ENCODE results near the gene GOLGA6L7. TPM values are rescaled to one million over a fixed set of nuclear protein-coding genes. Genes with fewer than 3 reads are reported as not detected.
"Not testable (repeated sequence)": the region's sequence is repeated elsewhere in the genome, so short reads cannot be mapped to it uniquely, and the experiment has no call there.

Gene GOLGA6L7, protein sequence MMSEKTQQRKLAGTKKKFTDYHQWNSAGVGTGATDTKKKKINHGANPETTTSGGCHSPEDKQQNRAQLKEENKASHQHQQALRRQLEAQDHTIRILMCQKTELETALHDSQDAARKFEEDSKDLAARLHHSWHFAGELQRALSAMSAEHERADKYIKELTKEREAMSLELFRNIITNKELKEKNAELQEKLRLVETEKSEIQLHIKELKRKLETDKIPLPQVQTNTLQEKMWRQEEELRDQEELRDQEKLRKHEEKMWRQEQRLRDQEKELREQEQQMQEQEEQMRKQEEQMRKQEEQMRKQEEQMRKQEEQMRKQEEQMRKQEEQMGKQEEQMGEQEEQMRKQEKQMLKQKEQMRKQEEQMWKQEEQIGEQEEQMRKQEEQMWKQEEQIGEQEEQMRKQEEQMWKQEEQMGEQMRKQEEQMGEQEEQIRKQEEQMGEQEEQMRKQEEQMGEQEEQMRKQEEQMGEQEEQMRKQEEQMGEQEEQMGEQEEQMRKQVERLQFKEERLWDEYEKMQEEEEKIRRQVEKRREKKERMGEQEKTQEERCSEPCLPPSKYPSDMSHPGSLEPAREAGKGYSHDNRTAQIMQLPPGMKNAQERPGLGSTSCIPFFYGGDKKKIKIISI
- 0.18 TPM for polyA plus RNA-seq
- long read RNA-seq, donor 1, result 0 reads
- long read RNA-seq, donor 2, result 0 reads
- long read RNA-seq, donor 3, result 0 reads
- long read RNA-seq, donor 4, result 0 reads
- long read RNA-seq, donor 5, result 0 reads
- long read RNA-seq, donor 6, result 0 reads
- long read RNA-seq, donor 7, result 0 reads
- long read RNA-seq, donor 8, result 0 reads
- long read RNA-seq, donor 9, result 0 reads
- long read RNA-seq, donor 10, result 0 reads
- long read RNA-seq, donor 11, result 0 reads

DNA sequence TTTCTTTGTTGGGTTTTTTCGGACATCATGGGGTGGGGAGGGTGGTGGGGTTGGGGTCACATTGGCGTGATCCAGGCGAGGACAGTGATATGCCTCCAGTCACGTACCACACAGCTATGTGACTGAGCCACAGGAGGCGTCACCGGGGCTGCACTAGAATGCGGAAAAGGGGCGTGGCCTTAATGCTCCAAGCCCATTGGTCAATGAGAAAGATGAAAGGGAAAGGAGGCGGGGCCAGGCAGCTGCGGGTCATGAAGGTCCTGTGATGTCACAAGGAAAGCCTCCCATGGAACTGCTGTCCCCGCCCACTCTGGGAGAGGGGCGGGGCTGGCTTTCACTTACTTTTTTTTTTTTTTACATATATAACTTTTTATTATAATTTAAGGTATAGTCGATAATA, at the start of gene GOLGA6L7:
TSS of gene GOLGA6L7 (minus strand) at position 124 of the 400 bp plus-strand sequence. CDS start at position 29, 95 bp downstream.
- not testable (repeated sequence) for H3K36me3 ChIP-seq (ENCODE audit: control insufficient read depth, insufficient read depth, low read length); H3K4me3 ChIP-seq (ENCODE audit: low read length); H3K9me3 ChIP-seq (ENCODE audit: control insufficient read depth, low read depth, low read length); H3K27ac ChIP-seq (ENCODE audit: low read length); H3K4me1 ChIP-seq (ENCODE audit: control insufficient read depth, insufficient read depth, low read length); H3K27me3 ChIP-seq (ENCODE audit: control insufficient read depth, insufficient read depth, low read length); DNase-seq
- 86% methylated on average over 3 of the region's 13 CpGs for WGBS (ENCODE audit: insufficient coverage, low lambda C conversion rate)

DNA sequence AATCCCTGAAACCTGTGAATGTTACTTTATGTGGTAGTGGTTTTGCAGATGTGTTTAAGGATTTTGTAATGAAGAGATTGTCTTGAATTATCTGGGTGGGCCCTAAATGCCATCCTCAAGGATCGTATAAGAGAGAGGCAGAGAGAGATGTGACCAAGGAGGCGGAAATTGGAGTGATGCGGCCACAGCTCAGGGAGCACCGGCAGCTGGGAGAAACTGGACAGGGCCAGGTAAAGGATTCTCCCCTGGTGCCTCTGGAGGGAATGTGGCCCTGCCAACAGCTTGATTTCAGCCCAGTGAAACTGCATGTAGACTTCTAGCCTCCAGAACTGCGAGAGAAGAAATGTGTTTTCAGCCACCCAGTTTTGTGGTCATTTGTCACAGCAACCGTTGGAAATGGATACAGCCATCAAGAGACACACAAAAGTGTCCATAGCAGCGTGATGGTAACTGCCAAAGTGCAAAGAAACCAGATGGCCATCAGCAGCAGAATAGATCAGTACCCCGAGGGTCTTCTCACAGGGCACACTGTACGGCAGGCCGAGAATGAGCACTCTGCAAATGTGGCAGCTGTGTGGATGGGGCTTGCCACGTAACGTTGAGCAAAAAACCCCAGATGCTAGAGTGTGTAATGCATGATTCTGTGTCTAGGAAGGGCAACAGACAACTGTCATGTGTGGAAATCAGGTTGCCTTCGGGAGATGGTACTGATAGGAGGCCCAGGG, 49.6 kb upstream of the GOLGA6L7 start:
- DNase-seq, result no peak

GRCh38 chr15:28896951-28897350, 48.5 kb upstream of the GOLGA6L7 start:
- Histone ChIP-seq H3K27ac (ENCODE audit: low read length) (no peak overlapping the region), H3K4me3 (ENCODE audit: low read length) (no peak overlapping the region), H3K4me1 (ENCODE audit: control insufficient read depth, insufficient read depth, low read length) (no peaks in the 10 kb centered on the region), H3K9me3 (ENCODE audit: control insufficient read depth, low read depth, low read length) (no peaks in the 10 kb centered on the region), H3K27me3 (ENCODE audit: control insufficient read depth, insufficient read depth, low read length) (no peaks in the 10 kb centered on the region), H3K36me3 (ENCODE audit: control insufficient read depth, insufficient read depth, low read length) (no peaks in the 10 kb centered on the region)
- WGBS (ENCODE audit: insufficient coverage, low lambda C conversion rate), result no CpG with 5 or more reads among the region's 4 CpGs
- DNase-seq, result no peak

More for the DNA sequence above, 49.6 kb upstream of the GOLGA6L7 start:
- 80% methylated on average over 1 of the region's 13 CpGs for WGBS (ENCODE audit: insufficient coverage, low lambda C conversion rate)
- Histone ChIP-seq H3K27me3 (ENCODE audit: control insufficient read depth, insufficient read depth, low read length) (no peaks in the 10 kb centered on the region), H3K4me3 (ENCODE audit: low read length) (no peak overlapping the region), H3K4me1 (ENCODE audit: control insufficient read depth, insufficient read depth, low read length) (no peaks in the 10 kb centered on the region), H3K27ac (ENCODE audit: low read length) (no peak overlapping the region), H3K36me3 (ENCODE audit: control insufficient read depth, insufficient read depth, low read length) (no peaks in the 10 kb centered on the region), H3K9me3 (ENCODE audit: control insufficient read depth, low read depth, low read length) (no peaks in the 10 kb centered on the region)

DNA sequence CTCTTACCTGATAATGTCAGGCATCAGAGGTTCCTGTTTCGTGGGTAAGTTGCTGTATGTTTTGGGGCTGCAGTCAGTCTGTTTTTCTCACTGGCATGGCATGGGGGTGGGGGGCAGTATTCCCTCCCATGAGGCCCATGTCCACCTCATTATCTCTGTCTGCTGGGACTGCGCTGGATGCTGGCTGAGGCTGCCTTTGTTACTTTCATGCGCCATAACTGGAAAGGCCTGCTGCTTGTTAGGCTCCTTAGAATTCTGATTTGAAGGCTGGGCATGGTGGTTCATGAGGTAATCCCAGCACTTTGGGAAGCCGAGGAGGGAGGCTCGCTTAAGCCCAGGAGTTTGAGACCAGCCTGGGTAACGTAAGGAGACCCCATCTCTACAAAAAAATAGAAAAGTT, 47.1 kb upstream of the GOLGA6L7 start:
- H3K9me3 ChIP-seq (ENCODE audit: control insufficient read depth, low read depth, low read length), result no peaks in the 10 kb centered on the region
- no peaks in the 10 kb centered on the region for H3K27me3 ChIP-seq (ENCODE audit: control insufficient read depth, insufficient read depth, low read length)
- WGBS (ENCODE audit: insufficient coverage, low lambda C conversion rate), result no CpG with 5 or more reads among the region's 6 CpGs
- H3K4me1 ChIP-seq (ENCODE audit: control insufficient read depth, insufficient read depth, low read length), result no peaks in the 10 kb centered on the region
- H3K27ac ChIP-seq (ENCODE audit: low read length), result no peak overlapping the region
- H3K4me3 ChIP-seq (ENCODE audit: low read length), result no peak overlapping the region
- H3K36me3 ChIP-seq (ENCODE audit: control insufficient read depth, insufficient read depth, low read length), result no peaks in the 10 kb centered on the region
- DNase-seq, result no peak

DNA sequence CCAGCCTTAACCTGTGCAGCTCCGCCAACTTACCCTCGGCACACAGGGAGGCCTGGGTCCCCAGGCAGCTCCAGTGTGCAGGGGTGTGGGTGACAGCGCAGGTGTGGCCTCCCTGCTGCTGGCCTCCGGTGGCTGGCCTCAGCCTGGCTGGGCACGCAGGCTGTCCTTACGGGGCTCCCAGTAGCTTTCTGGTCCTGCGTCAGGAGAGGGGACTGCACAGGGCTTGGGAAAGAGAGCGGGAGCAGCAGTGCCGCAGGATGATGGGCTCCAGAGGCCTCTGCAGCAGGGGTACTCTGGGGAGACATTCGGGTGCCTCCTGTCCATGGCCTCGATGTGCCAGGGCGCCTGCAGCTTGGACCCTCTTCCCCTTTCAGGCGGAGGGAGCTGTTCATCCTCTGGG, 46.7 kb upstream of the GOLGA6L7 start:
- no peak overlapping the region for H3K4me3 ChIP-seq (ENCODE audit: low read length)
- DNase-seq, result no peak
- no peaks in the 10 kb centered on the region for H3K4me1 ChIP-seq (ENCODE audit: control insufficient read depth, insufficient read depth, low read length)
- H3K36me3 ChIP-seq (ENCODE audit: control insufficient read depth, insufficient read depth, low read length), result no peaks in the 10 kb centered on the region
- no peaks in the 10 kb centered on the region for H3K27me3 ChIP-seq (ENCODE audit: control insufficient read depth, insufficient read depth, low read length)
- H3K9me3 ChIP-seq (ENCODE audit: control insufficient read depth, low read depth, low read length), result no peaks in the 10 kb centered on the region
- H3K27ac ChIP-seq (ENCODE audit: low read length), result no peak overlapping the region
- WGBS (ENCODE audit: insufficient coverage, low lambda C conversion rate), result no CpG with 5 or more reads among the region's 13 CpGs

DNA sequence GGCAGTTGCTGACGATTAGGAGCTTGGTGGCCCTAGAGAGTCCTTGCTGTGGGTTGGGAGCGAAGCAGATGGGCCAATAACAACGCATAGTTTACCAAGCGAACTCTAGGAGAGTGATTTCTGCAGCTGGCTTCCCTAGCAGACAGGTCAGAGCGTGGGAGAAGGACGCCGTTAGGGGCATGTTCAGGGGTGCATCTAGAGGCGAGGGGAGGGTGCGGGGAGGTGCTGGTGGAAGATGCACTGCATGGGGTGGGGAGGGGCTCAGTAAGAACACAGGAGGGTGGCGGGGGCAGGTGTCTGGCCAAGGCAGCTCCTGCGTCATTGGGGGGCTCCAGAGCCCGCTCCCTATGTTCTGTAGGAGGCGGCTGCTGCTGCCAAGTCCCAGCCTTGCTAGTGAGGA, 46.2 kb upstream of the GOLGA6L7 start:
- no peaks in the 10 kb centered on the region for H3K36me3 ChIP-seq (ENCODE audit: control insufficient read depth, insufficient read depth, low read length)
- no peaks in the 10 kb centered on the region for H3K9me3 ChIP-seq (ENCODE audit: control insufficient read depth, low read depth, low read length)
- WGBS (ENCODE audit: insufficient coverage, low lambda C conversion rate), result no CpG with 5 or more reads among the region's 13 CpGs
- H3K27me3 ChIP-seq (ENCODE audit: control insufficient read depth, insufficient read depth, low read length), result no peaks in the 10 kb centered on the region
- DNase-seq, result no peak
- no peak overlapping the region for H3K27ac ChIP-seq (ENCODE audit: low read length)
- H3K4me1 ChIP-seq (ENCODE audit: control insufficient read depth, insufficient read depth, low read length), result no peaks in the 10 kb centered on the region
- no peak overlapping the region for H3K4me3 ChIP-seq (ENCODE audit: low read length)

GRCh38 chr15:28892789-28893610, 44.6 kb upstream of the GOLGA6L7 start:
- no CpG with 5 or more reads among the region's 12 CpGs for WGBS (ENCODE audit: insufficient coverage, low lambda C conversion rate)
- Histone ChIP-seq H3K36me3 (ENCODE audit: control insufficient read depth, insufficient read depth, low read length) (no peaks in the 10 kb centered on the region), H3K4me3 (ENCODE audit: low read length) (no peak overlapping the region), H3K9me3 (ENCODE audit: control insufficient read depth, low read depth, low read length) (no peaks in the 10 kb centered on the region), H3K27ac (ENCODE audit: low read length) (no peak overlapping the region), H3K27me3 (ENCODE audit: control insufficient read depth, insufficient read depth, low read length) (no peaks in the 10 kb centered on the region), H3K4me1 (ENCODE audit: control insufficient read depth, insufficient read depth, low read length) (no peaks in the 10 kb centered on the region)
- DNase-seq, result no peak

DNA sequence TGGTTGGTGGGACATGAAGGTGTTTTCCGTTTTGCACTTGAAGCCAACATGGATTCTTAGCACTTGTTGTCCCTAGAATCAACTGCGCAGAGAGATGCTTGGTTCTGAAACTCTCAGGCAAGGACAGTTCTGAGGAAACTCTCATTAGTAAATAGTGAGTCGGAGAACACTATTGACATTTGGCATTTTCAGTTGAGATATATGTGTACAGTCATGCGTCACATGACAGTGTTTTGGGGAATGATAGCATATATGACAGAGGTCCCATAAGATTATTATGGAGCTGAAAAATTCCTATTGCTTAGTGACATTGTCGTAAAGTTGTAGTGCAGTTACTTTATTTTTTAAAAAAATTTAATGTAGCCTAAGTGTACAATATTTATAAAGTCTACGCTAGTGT, 43.1 kb upstream of the GOLGA6L7 start:
- Histone ChIP-seq H3K27me3 (ENCODE audit: control insufficient read depth, insufficient read depth, low read length) (peaks cover 13% of the 10 kb centered on the region), H3K4me1 (ENCODE audit: control insufficient read depth, insufficient read depth, low read length) (no peaks in the 10 kb centered on the region), H3K4me3 (ENCODE audit: low read length) (no peak overlapping the region), H3K36me3 (ENCODE audit: control insufficient read depth, insufficient read depth, low read length) (no peaks in the 10 kb centered on the region), H3K27ac (ENCODE audit: low read length) (no peak overlapping the region), H3K9me3 (ENCODE audit: control insufficient read depth, low read depth, low read length) (peaks cover 3% of the 10 kb centered on the region)
- DNase-seq, result no peak
- 80% methylated on average over 1 of the region's 6 CpGs for WGBS (ENCODE audit: insufficient coverage, low lambda C conversion rate)

- no peak overlapping the region for H3K27ac ChIP-seq (ENCODE audit: low read length)
Measured at GRCh38 chr15:28890711-28891495, 42.5 kb upstream of the GOLGA6L7 start.

More at GRCh38 chr15:28890711-28891495, 42.5 kb upstream of the GOLGA6L7 start:
- Histone ChIP-seq H3K27me3 (ENCODE audit: control insufficient read depth, insufficient read depth, low read length) (peaks cover 14% of the 10 kb centered on the region), H3K36me3 (ENCODE audit: control insufficient read depth, insufficient read depth, low read length) (no peaks in the 10 kb centered on the region), H3K4me3 (ENCODE audit: low read length) (no peak overlapping the region), H3K4me1 (ENCODE audit: control insufficient read depth, insufficient read depth, low read length) (no peaks in the 10 kb centered on the region), H3K9me3 (ENCODE audit: control insufficient read depth, low read depth, low read length) (peaks cover 3% of the 10 kb centered on the region)
- DNase-seq, result no peak
- WGBS (ENCODE audit: insufficient coverage, low lambda C conversion rate), result 86% methylated on average over 1 of the region's 15 CpGs
